Measurements from ENCODE around the gene SCAPER.

DNA sequence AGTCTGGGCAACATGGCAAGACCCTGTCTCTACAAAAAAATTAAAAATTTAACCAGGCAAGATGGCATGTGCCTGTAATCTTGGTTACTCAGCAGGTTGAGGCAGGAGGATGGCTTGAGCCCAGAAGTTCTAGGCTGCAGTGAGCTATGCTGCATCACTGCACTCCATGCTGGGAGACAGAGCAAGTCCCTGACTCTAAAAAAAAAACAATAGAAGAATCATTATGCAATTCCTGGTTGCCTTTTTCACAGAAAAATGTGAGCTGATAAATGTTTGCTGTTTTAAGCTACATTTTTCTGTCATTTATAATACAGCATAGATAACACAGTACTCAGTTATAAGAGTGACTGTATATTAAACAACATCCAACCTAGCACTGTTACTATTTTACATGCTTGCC, 148.8 kb downstream of the SCAPER start:
- no peak for TF ChIP-seq POLR2A (IDR thresholded peaks at IDR 0.05)
- TF ChIP-seq, protein P1, sequence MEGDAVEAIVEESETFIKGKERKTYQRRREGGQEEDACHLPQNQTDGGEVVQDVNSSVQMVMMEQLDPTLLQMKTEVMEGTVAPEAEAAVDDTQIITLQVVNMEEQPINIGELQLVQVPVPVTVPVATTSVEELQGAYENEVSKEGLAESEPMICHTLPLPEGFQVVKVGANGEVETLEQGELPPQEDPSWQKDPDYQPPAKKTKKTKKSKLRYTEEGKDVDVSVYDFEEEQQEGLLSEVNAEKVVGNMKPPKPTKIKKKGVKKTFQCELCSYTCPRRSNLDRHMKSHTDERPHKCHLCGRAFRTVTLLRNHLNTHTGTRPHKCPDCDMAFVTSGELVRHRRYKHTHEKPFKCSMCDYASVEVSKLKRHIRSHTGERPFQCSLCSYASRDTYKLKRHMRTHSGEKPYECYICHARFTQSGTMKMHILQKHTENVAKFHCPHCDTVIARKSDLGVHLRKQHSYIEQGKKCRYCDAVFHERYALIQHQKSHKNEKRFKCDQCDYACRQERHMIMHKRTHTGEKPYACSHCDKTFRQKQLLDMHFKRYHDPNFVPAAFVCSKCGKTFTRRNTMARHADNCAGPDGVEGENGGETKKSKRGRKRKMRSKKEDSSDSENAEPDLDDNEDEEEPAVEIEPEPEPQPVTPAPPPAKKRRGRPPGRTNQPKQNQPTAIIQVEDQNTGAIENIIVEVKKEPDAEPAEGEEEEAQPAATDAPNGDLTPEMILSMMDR (IDR thresholded peaks at IDR 0.05), result no peak

Measured in Peyer's patch (tissue), 4 donors.